HTERT RPE-1 (cell line): ENCODE measurements around the gene TANK.

Experiments used
- in situ Hi-C: fragments of 300-500 bp; cut with MboI; formaldehyde crosslinking; loops from 4 replicates; pipeline ENCODE4 v1.14.3; 2020; ENCODE audit warnings: low sequenced_read_pairs

Gene TANK

DNA sequence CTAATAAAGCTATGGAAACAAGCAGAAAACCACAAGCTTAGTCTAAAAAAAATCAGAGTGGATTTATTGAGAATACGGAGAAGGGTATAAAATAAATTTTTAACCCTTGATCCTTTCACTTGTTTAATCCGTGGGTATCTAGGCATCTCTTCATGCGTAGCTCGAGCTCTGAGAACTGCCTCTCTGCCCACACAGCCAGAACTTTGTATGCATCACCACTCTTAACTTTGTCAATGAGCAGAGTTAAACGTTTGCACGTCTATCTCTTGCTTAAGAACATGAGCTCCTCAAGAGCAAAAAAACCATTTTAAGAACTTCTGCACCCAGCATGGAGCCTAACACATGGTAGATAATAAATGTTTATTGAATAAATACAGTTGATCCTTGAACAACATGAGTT is 26.9 kb upstream of the TANK start:
- in situ Hi-C loops: no loop called here

DNA sequence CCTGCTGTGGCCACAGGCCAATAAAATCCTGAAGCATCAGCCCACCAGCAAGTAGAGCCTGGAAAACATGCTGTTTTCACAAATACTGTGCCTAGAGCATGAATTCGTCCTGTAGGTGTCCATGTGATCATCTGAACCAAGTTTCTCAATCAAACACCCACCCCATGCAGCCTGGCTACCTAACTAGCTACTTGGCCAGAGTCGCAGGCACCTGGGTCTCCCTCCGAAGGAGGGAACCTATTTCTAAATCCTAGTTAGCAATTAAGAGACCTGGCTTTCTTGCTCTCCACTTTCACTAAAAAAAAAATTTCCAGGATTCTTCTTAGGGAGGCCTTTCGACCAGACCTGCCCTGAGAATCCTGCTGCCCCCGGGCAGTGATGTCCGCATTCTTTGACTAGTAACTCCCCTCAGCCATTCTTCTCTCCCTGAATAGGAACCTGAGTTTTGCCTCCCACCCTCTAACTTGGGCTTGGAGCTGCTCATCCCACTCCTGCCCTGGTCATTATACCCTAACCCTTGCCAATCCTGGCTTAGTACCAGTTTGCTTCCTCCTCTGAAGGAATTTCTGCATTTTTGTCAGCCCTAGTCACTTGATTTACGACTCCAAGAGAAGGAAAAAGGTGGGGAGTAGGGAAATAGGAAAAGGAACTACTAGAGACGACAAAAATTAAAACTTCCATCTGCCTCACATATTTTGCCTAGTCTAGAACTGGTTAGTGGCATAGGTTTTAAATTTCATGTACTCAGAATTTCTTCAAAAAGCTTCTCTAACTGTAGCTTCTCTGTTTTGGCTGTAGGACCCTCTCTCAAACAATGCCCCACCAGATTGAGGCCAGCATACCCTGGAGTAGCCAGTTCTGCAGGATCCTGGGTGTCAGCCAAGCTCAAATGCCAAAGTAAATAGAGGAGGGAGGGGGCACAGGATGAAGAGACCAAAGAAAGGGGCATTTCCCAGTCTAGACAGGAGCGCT is 25.4 kb upstream of the TANK start:
- in situ Hi-C loops: no loop called here

GRCh38 chr2:161135951-161136593 is 24.2 kb upstream of the TANK start:
- in situ Hi-C loops: no loop called here

GRCh38 chr2:161136696-161137324 is 23.4 kb upstream of the TANK start:
- in situ Hi-C loops: no loop called here

GRCh38 chr2:161138429-161138828 is 21.8 kb upstream of the TANK start:
- in situ Hi-C loops: no loop called here

DNA sequence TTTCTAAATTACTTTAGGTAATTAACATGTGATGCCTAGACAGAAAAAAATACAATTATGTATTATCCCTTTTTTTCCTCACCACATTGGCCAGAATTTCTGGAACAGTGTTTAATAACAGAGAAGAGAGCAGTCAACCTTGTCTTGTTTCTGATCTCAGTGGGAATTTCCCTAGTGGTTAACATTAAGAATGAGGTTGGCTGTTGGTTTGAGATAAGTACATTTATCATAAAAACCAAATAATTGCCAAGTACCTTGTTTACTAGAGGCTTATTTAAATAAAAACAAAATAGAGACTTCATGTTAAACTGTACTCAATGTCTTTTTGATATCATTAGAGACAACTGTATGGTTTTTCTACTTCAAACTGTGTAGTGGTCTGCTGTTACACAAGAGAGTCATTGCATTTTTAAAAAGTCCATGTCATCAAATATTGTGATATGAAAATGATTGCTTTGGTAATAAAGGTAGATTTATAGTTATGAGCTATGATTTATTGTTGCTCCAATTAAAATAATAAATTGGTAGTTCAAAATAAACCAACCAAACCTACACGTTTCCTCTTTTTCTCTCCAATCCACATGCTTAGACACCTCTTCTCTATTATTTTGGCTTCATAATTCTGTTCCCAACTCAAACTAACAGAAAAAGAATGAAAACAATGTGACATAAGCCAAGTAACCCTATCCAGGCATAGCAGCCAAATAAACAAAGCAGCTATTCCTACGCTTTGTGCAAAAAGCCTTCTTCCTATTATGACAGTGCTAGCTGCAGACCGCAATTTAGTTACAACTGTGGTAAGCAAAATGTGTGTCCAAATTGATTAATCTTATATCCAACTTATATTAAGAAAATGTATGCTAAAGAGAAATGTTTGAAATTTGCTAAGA is 20.9 kb upstream of the TANK start:
- in situ Hi-C loops: no loop called here

- in situ Hi-C loops: no loop called here
Measured at GRCh38 chr2:161141033-161141432, 19.2 kb upstream of the TANK start.

- in situ Hi-C loops: no loop called here
Measured at GRCh38 chr2:161146209-161146775, 13.9 kb upstream of the TANK start.

DNA sequence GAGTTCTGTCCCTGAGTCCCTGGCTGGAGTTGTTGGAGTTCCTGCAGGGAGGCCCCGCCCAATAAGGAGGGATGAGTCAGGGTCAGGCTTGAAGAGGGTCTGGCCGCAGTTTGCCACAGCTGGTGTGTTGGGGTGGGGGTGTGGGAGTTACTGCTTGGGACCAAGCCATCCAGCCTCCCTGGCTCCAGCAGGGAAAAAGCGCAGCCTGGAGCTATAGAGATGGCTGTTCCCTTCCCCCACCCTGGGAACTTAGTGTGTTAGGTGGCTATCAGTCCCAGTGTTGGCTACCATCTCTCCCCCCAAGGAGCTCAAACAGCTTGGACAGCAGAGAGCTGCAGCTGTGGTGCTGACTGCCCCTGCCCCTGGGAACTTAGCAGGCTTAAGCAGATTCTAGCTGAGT is 13.2 kb upstream of the TANK start:
- in situ Hi-C loops: no loop called here

GRCh38 chr2:161147856-161148255 is 12.4 kb upstream of the TANK start:
- in situ Hi-C loops: no loop called here

DNA sequence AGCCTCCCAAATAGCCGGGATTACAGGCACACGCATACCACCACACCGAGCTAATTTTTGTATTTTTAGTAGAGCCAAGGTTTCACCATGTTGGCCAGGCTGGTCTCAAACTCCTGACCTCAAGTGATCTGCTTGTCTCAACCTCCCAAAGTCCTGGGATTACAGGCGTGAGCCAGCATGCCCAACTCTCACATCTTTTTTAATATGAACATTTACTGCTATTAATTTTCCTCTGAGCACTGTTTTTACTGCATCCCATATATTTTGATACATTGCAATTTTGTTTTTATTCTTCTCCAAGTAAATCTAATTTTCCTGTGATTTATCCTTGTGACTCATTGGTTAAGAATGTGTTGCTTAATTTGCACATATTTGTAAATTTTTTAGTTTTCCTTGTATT is 9.5 kb upstream of the TANK start:
- in situ Hi-C loops: no loop called here

GRCh38 chr2:161152302-161152701 is 7.9 kb upstream of the TANK start:
- in situ Hi-C loops: no loop called here

DNA sequence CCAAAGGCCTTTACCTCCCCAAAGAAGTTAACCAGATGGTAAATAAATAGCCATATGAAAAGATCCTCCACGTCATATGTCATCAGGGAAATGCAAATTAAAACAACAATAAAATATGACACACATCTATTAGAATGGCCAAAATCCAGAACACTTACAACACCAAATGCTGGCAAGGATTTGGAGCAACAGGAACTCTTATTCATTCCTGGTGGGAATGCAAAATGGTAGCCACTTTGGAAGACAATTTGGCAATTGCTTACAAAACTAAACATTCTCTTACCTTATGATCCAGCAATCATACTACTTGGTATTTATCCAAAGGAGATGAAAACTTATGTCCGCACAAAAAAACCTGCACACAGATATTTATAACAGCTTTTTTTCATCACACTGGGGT is 1.3 kb upstream of the TANK start:
- in situ Hi-C loops: no loop called here

- in situ Hi-C loops: no loop called here
Measured at GRCh38 chr2:161159456-161160225, 587 bp upstream of the TANK start.

- in situ Hi-C loops: no loop called here
Measured at GRCh38 chr2:161161074-161161706, 962 bp downstream of the TANK start.

DNA sequence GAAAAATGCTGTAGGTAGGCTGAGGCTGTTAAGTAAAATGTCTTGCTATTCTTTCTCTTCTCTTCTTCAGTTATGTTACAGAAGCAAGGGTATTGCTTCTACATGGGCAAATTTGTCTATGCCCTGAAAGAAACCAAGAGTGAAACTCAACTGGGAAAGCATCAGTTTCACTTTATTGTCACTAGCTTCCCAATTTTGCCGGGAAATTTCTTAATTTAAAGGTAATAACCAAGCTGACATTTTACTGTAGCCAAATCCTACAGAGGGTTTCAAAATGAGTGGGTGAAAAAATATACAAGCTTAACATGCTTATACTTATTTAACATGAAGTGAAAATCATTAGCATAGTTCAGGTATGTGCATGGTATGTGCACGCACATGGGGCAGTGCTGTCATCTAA is 3.2 kb downstream of the TANK start:
- in situ Hi-C loops: no loop called here

DNA sequence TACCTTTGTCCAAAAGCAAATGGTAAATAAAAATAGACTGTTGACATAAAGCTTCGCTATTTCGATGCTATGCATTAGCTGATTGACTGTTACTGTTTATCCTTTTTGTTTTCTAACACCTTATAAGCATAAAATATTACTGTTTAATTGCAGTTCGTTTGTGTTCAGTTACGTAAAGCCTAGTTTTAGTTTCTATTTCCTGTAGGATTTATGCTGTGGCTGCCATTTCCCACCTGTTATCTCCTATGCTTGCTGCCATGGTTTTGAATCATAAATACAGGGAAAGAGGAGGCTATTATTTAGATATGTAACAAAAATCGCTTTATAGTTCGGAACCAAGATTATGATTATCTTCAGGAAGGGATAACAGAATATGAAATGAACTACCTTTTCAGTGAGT is 3.9 kb downstream of the TANK start:
- in situ Hi-C loops: no loop called here

DNA sequence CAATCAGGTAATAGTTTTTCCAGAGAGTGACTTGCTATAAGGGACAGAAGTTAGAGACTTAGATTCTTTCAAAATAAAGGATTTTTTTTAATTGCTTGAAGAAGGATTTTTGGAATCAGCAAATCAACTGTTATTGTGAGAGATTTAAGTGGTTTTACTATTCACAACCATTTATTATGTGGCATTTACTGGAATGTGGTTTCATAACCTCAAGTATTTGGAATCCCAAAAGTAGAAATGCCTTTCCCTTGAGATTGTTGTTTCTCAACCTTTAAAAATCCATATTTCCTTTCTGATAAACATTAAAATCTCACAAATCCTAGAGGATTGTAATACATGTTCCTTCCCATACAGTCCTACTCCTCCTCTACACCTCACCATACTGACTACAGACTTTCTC is 5.0 kb downstream of the TANK start:
- in situ Hi-C loops: no loop called here

DNA sequence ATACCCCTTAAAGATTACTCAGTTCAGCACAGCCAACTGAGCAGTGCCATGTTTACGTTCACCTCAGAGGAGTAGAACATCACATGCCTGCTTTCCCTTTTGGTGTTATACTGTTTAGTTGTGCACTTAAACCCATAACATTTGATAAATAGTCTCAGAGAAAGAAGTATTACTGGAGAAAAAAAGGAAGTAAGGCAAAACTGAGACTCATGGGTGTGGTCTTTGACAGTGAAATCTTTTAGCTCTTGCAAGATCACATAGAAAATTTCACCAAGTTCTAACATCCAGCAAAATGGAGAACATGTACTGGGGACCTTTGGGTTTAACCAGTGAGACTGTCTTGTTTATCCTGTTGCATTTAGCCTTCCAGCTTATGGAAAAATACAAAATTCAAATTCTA is 5.6 kb downstream of the TANK start:
- in situ Hi-C loops: no loop called here
